Keratinocyte (primary cell): Measurements from ENCODE around the gene GCK. TPM values are rescaled to one million over a fixed set of nuclear protein-coding genes. Genes with fewer than 3 reads are reported as not detected.

Experiments used
- DNase-seq: peaks from one replicate; pipeline ENCODE4 v3.0.0-alpha.2; 2011; ENCODE audit warnings: low read depth, missing footprints, low spot score
- FAIRE-seq: peaks from 2 replicates; lab custom pipeline; 2011; peaks lifted over from hg19 to GRCh38; lab: Jason Lieb, UNC
- H2AFZ ChIP-seq: 2 replicates; pipeline ENCODE4 v1.6.0; 2012; ENCODE audit warnings: low read length, control low read depth, inconsistent platforms; ENCODE audit not compliant: control insufficient read depth
- H3K27ac ChIP-seq: 2 replicates; pipeline ENCODE4 v1.5.1; 2011; ENCODE audit warnings: low read length; ENCODE audit not compliant: control insufficient read depth, insufficient read depth
- H3K27me3 ChIP-seq: 3 replicates; pipeline ENCODE4 v1.6.0; 2011; ENCODE audit warnings: low read length; ENCODE audit not compliant: control insufficient read depth, insufficient read depth; ENCODE audit errors: extremely low read depth
- H3K36me3 ChIP-seq, 2 experiments: 2 replicates in 1 of 2; 3 replicates in 1 of 2; pipeline ENCODE4 v1.5.1; 2011; ENCODE audit warnings: low read length in 2 of 2, mild to moderate bottlenecking in 1 of 2; ENCODE audit not compliant: control insufficient read depth in 2 of 2, insufficient read depth in 2 of 2; ENCODE audit errors: extremely low read depth in 1 of 2
- H3K4me1 ChIP-seq: 3 replicates; pipeline ENCODE4 v1.5.1; 2011; ENCODE audit warnings: low read length; ENCODE audit not compliant: control insufficient read depth, insufficient read depth; ENCODE audit errors: extremely low read depth
- H3K4me2 ChIP-seq: 3 replicates; pipeline ENCODE4 v1.6.0; 2011; ENCODE audit warnings: low read depth, low read length; ENCODE audit not compliant: control insufficient read depth, insufficient read depth; ENCODE audit errors: extremely low read depth
- H3K4me3 ChIP-seq, 3 experiments: fragments of 200-600 bp in 1 of 3; sonication (generic) in 1 of 3; 2 replicates in 2 of 3; 3 replicates in 1 of 3; pipeline ENCODE4 v1.5.1; 2011 to 2016; ENCODE audit warnings: low read length in 3 of 3, mild to moderate bottlenecking in 3 of 3, control low read depth in 2 of 3, inconsistent platforms in 1 of 3, low read depth in 1 of 3, mixed read lengths in 1 of 3, mixed run types in 1 of 3, moderate library complexity in 1 of 3; ENCODE audit not compliant: control insufficient read depth in 2 of 3, insufficient read depth in 2 of 3; ENCODE audit errors: extremely low read depth in 1 of 3
- H3K79me2 ChIP-seq: 2 replicates; pipeline ENCODE4 v1.6.0; 2012; ENCODE audit warnings: low read length; ENCODE audit not compliant: control insufficient read depth, insufficient read depth
- H3K9ac ChIP-seq: 3 replicates; pipeline ENCODE4 v1.6.0; 2011; ENCODE audit warnings: low read length; ENCODE audit not compliant: control insufficient read depth, insufficient read depth; ENCODE audit errors: extremely low read depth
- H3K9me1 ChIP-seq: 3 replicates; pipeline ENCODE4 v1.6.0; 2011; ENCODE audit warnings: low read length; ENCODE audit not compliant: control insufficient read depth, insufficient read depth; ENCODE audit errors: extremely low read depth
- H3K9me3 ChIP-seq: 2 replicates; pipeline ENCODE4 v1.5.1; 2012; ENCODE audit warnings: low read depth, low read length; ENCODE audit not compliant: control insufficient read depth
- H4K20me1 ChIP-seq: 3 replicates; pipeline ENCODE4 v1.6.0; 2011; ENCODE audit warnings: low read length; ENCODE audit not compliant: control insufficient read depth, insufficient read depth; ENCODE audit errors: extremely low read depth
- EZH2 ChIP-seq: IDR thresholded peaks from one replicate; pipeline ENCODE4 v1.6.1; 2012; ENCODE audit warnings: inconsistent platforms, mild to moderate bottlenecking, low read length, moderate library complexity
- dilution Hi-C: fragments of 300-500 bp; cut with MboI; formaldehyde crosslinking; loops from one replicate; pipeline ENCODE4 v1.7.0; 2020; ENCODE audit warnings: low sequenced_read_pairs; ENCODE audit not compliant: extremely low pct_ligation_motif_present
- polyA plus RNA-seq, 5 experiments: library from polyadenylated mRNA; depleted of rRNA in 3 of 5; stranded (reverse) in 3 of 5; stranded (forward) in 1 of 5; unstranded in 1 of 5; fragments of >200 nt; gene quantifications; 1 replicate in 1 of 5; 2 replicates in 3 of 5; 3 replicates in 1 of 5; pipeline versions ENCODE4 v1.2.1 to v1.2.3, GENCODE V29; 2011 to 2012; ENCODE audit warnings: missing spikeins in 2 of 5, low read depth in 1 of 5, low replicate concordance in 1 of 5
- TF ChIP-seq, protein P1 (sequence below), 3 experiments: IDR thresholded peaks in 1 of 3; conservative IDR thresholded peaks in 1 of 3; optimal IDR thresholded peaks in 1 of 3; 2 replicates in 2 of 3; 3 replicates in 1 of 3; pipeline versions ENCODE3 to v1.5.1; 2011; ENCODE audit warnings: low read length in 3 of 3, mild to moderate bottlenecking in 3 of 3, moderate library complexity in 2 of 3, control low read depth in 1 of 3, inconsistent platforms in 1 of 3; ENCODE audit not compliant: insufficient read depth in 2 of 3; ENCODE audit errors: extremely low read depth in 1 of 3

GCK gene
- polyA plus RNA-seq, 1 donor (not counting 4 experiments of a cell fraction or from before 2014, with no cell fraction given), result not detected

DNA sequence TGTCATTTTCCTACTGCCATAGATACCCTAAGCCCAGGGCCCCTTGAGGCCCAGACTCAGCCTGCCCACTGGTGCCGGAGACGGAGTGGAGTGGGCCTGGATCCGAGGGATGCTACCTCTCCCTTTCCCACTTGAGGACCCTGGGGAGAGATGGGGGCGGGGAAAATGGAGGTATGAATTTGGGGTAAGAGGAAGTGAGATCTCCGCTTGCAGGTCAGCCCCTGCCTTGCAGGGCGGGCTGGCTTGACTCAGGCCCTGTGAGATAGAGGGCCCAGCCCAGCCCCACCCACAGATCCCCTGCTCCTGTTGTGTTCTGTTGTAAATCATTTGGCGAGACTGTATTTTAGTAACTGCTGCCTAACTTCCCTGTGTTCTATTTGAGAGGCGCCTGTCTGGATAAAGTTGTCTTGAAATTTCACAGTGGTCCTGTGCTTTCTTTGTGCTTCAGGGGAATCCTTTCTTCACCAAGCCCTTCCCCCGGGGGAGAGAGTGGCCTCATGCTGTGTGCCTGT is 24.7 kb upstream of the GCK start:
- FAIRE-seq (no peak), DNase-seq (no peak)
- Histone ChIP-seq H3K9me1 (no peaks in the 10 kb centered on the region), H3K27me3 (no peaks in the 10 kb centered on the region), H3K4me1 (no peaks in the 10 kb centered on the region), H3K27ac (no peak overlapping the region), H4K20me1 (peaks cover 2% of the 10 kb centered on the region), H3K4me2 (no peak overlapping the region), H3K9me3 (no peaks in the 10 kb centered on the region), H3K4me3 (no peak overlapping the region), H3K79me2 (no peaks in the 10 kb centered on the region), H3K9ac (no peak overlapping the region), H3K36me3 (peaks cover 19 to 35% of the 10 kb centered on the region in 2 experiments), H2AFZ (no peak overlapping the region)
- TF ChIP-seq, protein P1, sequence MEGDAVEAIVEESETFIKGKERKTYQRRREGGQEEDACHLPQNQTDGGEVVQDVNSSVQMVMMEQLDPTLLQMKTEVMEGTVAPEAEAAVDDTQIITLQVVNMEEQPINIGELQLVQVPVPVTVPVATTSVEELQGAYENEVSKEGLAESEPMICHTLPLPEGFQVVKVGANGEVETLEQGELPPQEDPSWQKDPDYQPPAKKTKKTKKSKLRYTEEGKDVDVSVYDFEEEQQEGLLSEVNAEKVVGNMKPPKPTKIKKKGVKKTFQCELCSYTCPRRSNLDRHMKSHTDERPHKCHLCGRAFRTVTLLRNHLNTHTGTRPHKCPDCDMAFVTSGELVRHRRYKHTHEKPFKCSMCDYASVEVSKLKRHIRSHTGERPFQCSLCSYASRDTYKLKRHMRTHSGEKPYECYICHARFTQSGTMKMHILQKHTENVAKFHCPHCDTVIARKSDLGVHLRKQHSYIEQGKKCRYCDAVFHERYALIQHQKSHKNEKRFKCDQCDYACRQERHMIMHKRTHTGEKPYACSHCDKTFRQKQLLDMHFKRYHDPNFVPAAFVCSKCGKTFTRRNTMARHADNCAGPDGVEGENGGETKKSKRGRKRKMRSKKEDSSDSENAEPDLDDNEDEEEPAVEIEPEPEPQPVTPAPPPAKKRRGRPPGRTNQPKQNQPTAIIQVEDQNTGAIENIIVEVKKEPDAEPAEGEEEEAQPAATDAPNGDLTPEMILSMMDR (optimal IDR thresholded peaks at IDR 0.05 in 1 of 3, IDR thresholded peaks at IDR 0.05 in 1 of 3, conservative IDR thresholded peaks at IDR 0.05 in 1 of 3; ENCODE audit: extremely low read depth in 1 of 3, insufficient read depth in 2 of 3, low read length in 3 of 3), result no peak
- no peak for TF ChIP-seq EZH2
- dilution Hi-C loops, result no loop called here

DNA sequence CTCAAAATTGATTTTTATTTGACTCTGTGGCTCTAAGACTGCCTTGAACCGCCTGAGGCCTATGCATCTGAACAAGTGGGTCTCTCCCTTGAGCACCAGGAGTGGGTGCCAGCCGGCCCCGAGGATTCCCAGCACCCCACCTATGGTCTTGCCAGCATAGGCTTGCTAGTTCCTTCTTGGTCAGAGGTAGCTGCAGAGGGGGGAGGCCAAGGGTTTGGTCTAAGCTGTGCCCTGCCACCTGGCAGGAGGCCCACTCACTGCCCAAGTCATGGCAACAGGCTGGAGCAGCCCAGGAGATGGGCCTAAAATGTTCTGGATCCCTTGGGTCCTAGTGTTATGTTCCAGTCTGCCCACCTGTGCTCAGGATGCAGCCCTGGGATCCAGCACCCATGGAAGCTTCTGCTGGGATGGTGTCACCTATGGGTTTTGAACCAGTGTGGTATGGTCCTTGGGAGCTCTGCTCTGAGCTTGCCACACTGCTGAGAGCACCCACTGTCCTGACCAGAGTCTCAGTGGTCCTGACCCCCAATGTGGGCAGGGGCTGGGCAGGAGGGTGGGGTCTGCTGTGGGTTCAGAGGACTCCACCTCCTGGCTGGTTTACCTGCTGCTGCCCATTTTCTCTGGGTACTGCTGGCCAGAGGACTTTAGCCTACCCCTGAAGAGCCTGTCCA is 24.1 kb upstream of the GCK start:
- TF ChIP-seq EZH2, result no peak
- TF ChIP-seq, protein P1 (optimal IDR thresholded peaks at IDR 0.05 in 1 of 3, IDR thresholded peaks at IDR 0.05 in 1 of 3, conservative IDR thresholded peaks at IDR 0.05 in 1 of 3; ENCODE audit: extremely low read depth in 1 of 3, insufficient read depth in 2 of 3, low read length in 3 of 3), result no peak
- dilution Hi-C loops, result no loop called here
- H3K79me2 ChIP-seq, result no peaks in the 10 kb centered on the region
- H3K4me3 ChIP-seq, result no peak overlapping the region
- H3K36me3 ChIP-seq, result peaks cover 22 to 41% of the 10 kb centered on the region in 2 experiments
- H3K4me1 ChIP-seq, result no peaks in the 10 kb centered on the region
- peaks cover 2% of the 10 kb centered on the region for H4K20me1 ChIP-seq
- H3K4me2 ChIP-seq, result no peak overlapping the region
- FAIRE-seq, result no peak
- no peaks in the 10 kb centered on the region for H3K9me3 ChIP-seq
- no peak overlapping the region for H2AFZ ChIP-seq
- no peak overlapping the region for H3K9ac ChIP-seq
- H3K27me3 ChIP-seq, result no peaks in the 10 kb centered on the region
- H3K9me1 ChIP-seq, result no peaks in the 10 kb centered on the region
- DNase-seq, result no peak
- no peak overlapping the region for H3K27ac ChIP-seq
